Neural cell (in vitro differentiated cells): ENCODE measurements around the gene SLK. TPM values are rescaled to one million over a fixed set of nuclear protein-coding genes. Genes with fewer than 3 reads are reported as not detected.

Experiments used
- H2AFZ ChIP-seq: fragments of 200-600, 300-800 bp; sonication (generic), shearing (Covaris generic); 2 replicates; pipeline ENCODE4 v1.6.0; 2014; ENCODE audit warnings: low read depth, mild to moderate bottlenecking, antibody characterized with exemption, low read length, moderate library complexity
- H3F3A ChIP-seq: fragments of 200-600 bp; shearing (Covaris generic); 2 replicates; pipeline ENCODE4 v1.6.1; 2016; ENCODE audit warnings: mild to moderate bottlenecking, moderate library complexity, mixed read lengths, antibody characterized with exemption, low read length; ENCODE audit not compliant: insufficient read depth, poor library complexity, severe bottlenecking
- H3K27ac ChIP-seq: fragments of 200-600, 300-800 bp; sonication (generic), shearing (Covaris generic); 2 replicates; pipeline ENCODE4 v1.5.1; 2014; ENCODE audit warnings: mild to moderate bottlenecking, low read length, moderate library complexity
- H3K27me3 ChIP-seq: fragments of 300-800, 200-600 bp; sonication (generic), shearing (Covaris generic); 2 replicates; pipeline ENCODE4 v1.6.0; 2014; ENCODE audit warnings: mild to moderate bottlenecking, low read depth, low read length, moderate library complexity; ENCODE audit not compliant: insufficient read depth
- H3K36me3 ChIP-seq: fragments of 300-800, 200-600 bp; sonication (generic), shearing (Covaris generic); 2 replicates; pipeline ENCODE4 v1.5.1; 2014; ENCODE audit warnings: mild to moderate bottlenecking, antibody characterized with exemption, low read length, moderate library complexity; ENCODE audit not compliant: insufficient read depth
- H3K4me2 ChIP-seq: fragments of 300-800, 200-600 bp; sonication (generic), shearing (Covaris generic); 2 replicates; pipeline ENCODE4 v1.6.0; 2014; ENCODE audit warnings: mild to moderate bottlenecking, low read length
- H3K4me3 ChIP-seq: fragments of 300-800, 200-600 bp; sonication (generic), shearing (Covaris generic); 2 replicates; pipeline ENCODE4 v1.5.1; 2014; ENCODE audit warnings: mild to moderate bottlenecking, low read length, moderate library complexity
- H3K79me2 ChIP-seq: fragments of 200-600 bp; shearing (Covaris generic); replicated peaks from 2 replicates; pipeline ENCODE4 v1.6.0; 2014; ENCODE audit warnings: mild to moderate bottlenecking, low read length, moderate library complexity; ENCODE audit not compliant: insufficient read depth
- H3K9ac ChIP-seq: fragments of 300-800, 200-600 bp; sonication (generic), shearing (Covaris generic); 2 replicates; pipeline ENCODE4 v1.6.1; 2016; ENCODE audit warnings: mild to moderate bottlenecking, low read length, mixed read lengths
- H3K9me2 ChIP-seq: fragments of 200-600 bp; shearing (Covaris generic); 2 replicates; pipeline ENCODE4 v1.6.1; 2016; ENCODE audit warnings: mild to moderate bottlenecking, low read length, mixed read lengths; ENCODE audit not compliant: insufficient read depth
- H3K9me3 ChIP-seq: fragments of 200-600, 300-800 bp; sonication (generic), shearing (Covaris generic); 2 replicates; pipeline ENCODE4 v1.6.1; 2016; ENCODE audit warnings: mild to moderate bottlenecking, mixed run types, low read length, moderate library complexity, mixed read lengths
- H4K20me1 ChIP-seq: fragments of 200-600 bp; shearing (Covaris generic); 2 replicates; pipeline ENCODE4 v1.6.1; 2016; ENCODE audit warnings: mild to moderate bottlenecking, mixed run types; ENCODE audit not compliant: insufficient read depth
- EP300 ChIP-seq: fragments of 450-650 bp; conservative IDR thresholded peaks from 2 replicates; pipeline ENCODE4 v1.6.1; 2014; ENCODE audit warnings: antibody characterized with exemption, mild to moderate bottlenecking, moderate library complexity; ENCODE audit not compliant: poor library complexity, severe bottlenecking
- EZH2 ChIP-seq: fragments of 200-600, 300-800 bp; shearing (Covaris generic), sonication (generic); IDR thresholded peaks from 2 replicates; pipeline ENCODE4 v1.6.1; 2014; ENCODE audit warnings: antibody characterized with exemption, low read length, borderline replicate concordance, mild to moderate bottlenecking; ENCODE audit not compliant: insufficient read depth, poor library complexity, severe bottlenecking
- MXI1 ChIP-seq: fragments of 450-650 bp; conservative IDR thresholded peaks from 2 replicates; pipeline ENCODE4 v1.6.1; 2014; ENCODE audit warnings: antibody characterized with exemption, mild to moderate bottlenecking; ENCODE audit not compliant: poor library complexity, severe bottlenecking
- POLR2AphosphoS5 ChIP-seq: IDR thresholded peaks from 2 replicates; pipeline ENCODE4 v1.6.1; 2012
- RAD21 ChIP-seq: fragments of 450-650 bp; conservative IDR thresholded peaks from 2 replicates; pipeline ENCODE4 v1.6.1; 2014; ENCODE audit warnings: antibody characterized with exemption, mild to moderate bottlenecking, moderate library complexity
- SMC3 ChIP-seq: fragments of 450-650 bp; conservative IDR thresholded peaks from 2 replicates; pipeline ENCODE4 v1.6.1; 2014; ENCODE audit warnings: antibody characterized with exemption, mild to moderate bottlenecking, moderate library complexity; ENCODE audit not compliant: poor library complexity
- TAF1 ChIP-seq: IDR thresholded peaks from 2 replicates; pipeline ENCODE4 v1.6.1; 2012; ENCODE audit warnings: low read depth
- polyA plus RNA-seq: library from polyadenylated mRNA; depleted of rRNA; stranded (reverse); fragments of >200 nt; gene quantifications from 2 replicates; pipeline ENCODE4 v1.2.3, GENCODE V29; 2014
- TF ChIP-seq, protein P1 (sequence below): fragments of 450-650 bp; IDR thresholded peaks from 2 replicates; pipeline ENCODE4 v1.5.1; 2014; ENCODE audit warnings: antibody characterized with exemption, mild to moderate bottlenecking, moderate library complexity; ENCODE audit not compliant: poor library complexity, severe bottlenecking
- TF ChIP-seq, protein P2 (sequence below): IDR thresholded peaks from 2 replicates; pipeline ENCODE4 v1.6.1; 2012; ENCODE audit warnings: borderline replicate concordance

The SLK gene
- polyA plus RNA-seq, 1 donor from 2014 or later: 23.7 TPM

DNA sequence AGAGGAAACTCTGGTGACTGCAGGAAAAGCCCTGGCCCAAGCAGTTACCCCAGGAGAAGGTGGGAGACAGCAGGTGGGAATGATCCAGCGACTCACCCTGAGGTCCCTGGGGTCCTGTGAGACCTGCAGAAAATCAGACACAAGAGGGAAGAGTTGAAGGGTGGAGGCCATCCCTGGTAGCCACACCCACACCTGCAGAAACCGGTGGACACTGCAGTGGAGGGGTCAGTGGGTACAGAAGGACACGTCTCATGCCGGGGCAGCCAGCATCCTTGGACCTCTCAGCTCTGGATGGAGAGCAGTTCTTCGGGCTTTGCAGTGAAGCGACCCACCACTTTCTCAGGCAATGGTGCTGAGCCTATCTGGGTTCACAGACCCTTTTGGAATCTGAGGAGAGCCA lies 79.7 kb downstream of the SLK start:
- no peaks in the 10 kb centered on the region for H4K20me1 ChIP-seq
- TF ChIP-seq RAD21: no peak
- no peak for TF ChIP-seq POLR2AphosphoS5
- TF ChIP-seq EP300: no peak
- TF ChIP-seq, protein P1, sequence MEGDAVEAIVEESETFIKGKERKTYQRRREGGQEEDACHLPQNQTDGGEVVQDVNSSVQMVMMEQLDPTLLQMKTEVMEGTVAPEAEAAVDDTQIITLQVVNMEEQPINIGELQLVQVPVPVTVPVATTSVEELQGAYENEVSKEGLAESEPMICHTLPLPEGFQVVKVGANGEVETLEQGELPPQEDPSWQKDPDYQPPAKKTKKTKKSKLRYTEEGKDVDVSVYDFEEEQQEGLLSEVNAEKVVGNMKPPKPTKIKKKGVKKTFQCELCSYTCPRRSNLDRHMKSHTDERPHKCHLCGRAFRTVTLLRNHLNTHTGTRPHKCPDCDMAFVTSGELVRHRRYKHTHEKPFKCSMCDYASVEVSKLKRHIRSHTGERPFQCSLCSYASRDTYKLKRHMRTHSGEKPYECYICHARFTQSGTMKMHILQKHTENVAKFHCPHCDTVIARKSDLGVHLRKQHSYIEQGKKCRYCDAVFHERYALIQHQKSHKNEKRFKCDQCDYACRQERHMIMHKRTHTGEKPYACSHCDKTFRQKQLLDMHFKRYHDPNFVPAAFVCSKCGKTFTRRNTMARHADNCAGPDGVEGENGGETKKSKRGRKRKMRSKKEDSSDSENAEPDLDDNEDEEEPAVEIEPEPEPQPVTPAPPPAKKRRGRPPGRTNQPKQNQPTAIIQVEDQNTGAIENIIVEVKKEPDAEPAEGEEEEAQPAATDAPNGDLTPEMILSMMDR: no peak
- TF ChIP-seq EZH2: no peak
- TF ChIP-seq, protein P2, sequence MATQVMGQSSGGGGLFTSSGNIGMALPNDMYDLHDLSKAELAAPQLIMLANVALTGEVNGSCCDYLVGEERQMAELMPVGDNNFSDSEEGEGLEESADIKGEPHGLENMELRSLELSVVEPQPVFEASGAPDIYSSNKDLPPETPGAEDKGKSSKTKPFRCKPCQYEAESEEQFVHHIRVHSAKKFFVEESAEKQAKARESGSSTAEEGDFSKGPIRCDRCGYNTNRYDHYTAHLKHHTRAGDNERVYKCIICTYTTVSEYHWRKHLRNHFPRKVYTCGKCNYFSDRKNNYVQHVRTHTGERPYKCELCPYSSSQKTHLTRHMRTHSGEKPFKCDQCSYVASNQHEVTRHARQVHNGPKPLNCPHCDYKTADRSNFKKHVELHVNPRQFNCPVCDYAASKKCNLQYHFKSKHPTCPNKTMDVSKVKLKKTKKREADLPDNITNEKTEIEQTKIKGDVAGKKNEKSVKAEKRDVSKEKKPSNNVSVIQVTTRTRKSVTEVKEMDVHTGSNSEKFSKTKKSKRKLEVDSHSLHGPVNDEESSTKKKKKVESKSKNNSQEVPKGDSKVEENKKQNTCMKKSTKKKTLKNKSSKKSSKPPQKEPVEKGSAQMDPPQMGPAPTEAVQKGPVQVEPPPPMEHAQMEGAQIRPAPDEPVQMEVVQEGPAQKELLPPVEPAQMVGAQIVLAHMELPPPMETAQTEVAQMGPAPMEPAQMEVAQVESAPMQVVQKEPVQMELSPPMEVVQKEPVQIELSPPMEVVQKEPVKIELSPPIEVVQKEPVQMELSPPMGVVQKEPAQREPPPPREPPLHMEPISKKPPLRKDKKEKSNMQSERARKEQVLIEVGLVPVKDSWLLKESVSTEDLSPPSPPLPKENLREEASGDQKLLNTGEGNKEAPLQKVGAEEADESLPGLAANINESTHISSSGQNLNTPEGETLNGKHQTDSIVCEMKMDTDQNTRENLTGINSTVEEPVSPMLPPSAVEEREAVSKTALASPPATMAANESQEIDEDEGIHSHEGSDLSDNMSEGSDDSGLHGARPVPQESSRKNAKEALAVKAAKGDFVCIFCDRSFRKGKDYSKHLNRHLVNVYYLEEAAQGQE: no peak
- TF ChIP-seq MXI1: no peak
- TF ChIP-seq SMC3: no peak
- no peak for TF ChIP-seq TAF1
- no peak overlapping the region for H3K9ac ChIP-seq
- H3K36me3 ChIP-seq: no peaks in the 10 kb centered on the region
- no peaks in the 10 kb centered on the region for H3K9me2 ChIP-seq
- no peaks in the 10 kb centered on the region for H3K9me3 ChIP-seq
- H3K79me2 ChIP-seq: no peaks in the 10 kb centered on the region
- no peak overlapping the region for H3K4me3 ChIP-seq
- H3K4me2 ChIP-seq: no peak overlapping the region
- no peaks in the 10 kb centered on the region for H3K27me3 ChIP-seq
- no peaks in the 10 kb centered on the region for H3F3A ChIP-seq
- no peak overlapping the region for H2AFZ ChIP-seq
- H3K27ac ChIP-seq: no peak overlapping the region

DNA sequence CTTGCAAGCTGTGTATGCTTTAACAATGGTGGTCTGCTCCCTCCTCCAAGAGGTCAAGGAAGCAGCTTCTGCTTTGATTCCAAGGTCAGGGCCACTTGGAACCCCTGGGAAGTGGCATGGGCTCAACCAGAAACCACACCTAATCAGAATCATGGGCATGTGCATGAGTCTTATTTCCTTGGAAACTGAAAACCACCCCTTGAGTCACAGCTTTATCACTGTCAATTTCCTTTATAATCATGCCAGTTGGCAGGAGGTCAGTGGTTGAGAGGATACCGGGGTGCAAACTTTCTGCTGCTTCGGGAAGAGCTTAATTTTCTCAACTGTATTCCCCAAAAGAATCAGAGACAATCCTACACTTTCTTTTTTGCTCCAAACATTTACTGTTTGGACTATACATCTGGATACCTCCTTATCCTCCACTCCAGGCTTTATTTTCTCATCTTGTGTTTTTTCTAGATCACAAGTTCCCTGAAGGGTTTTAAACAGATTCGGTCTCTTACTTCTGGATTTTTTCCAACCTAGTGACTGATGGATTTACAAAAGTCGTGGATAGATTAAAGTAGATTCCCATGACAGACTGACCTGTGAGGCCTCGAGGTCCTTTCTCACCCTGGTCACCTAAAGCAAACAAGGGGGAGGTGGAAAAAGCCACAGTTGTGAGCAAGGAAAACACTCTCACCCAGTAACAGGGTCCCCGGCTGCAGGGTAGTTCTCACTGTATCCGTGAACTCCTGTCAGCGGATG lies 82.7 kb downstream of the SLK start:
- H3K4me2 ChIP-seq: no peak overlapping the region
- H3K36me3 ChIP-seq: no peaks in the 10 kb centered on the region
- no peaks in the 10 kb centered on the region for H3K79me2 ChIP-seq
- H4K20me1 ChIP-seq: no peaks in the 10 kb centered on the region
- no peak overlapping the region for H2AFZ ChIP-seq
- H3K9me2 ChIP-seq: no peaks in the 10 kb centered on the region
- H3K4me3 ChIP-seq: no peak overlapping the region
- H3K27ac ChIP-seq: no peak overlapping the region
- TF ChIP-seq EP300 (no peak), RAD21 (no peak), SMC3 (no peak), POLR2AphosphoS5 (no peak), EZH2 (no peak), MXI1 (no peak)
- TF ChIP-seq, protein P2: no peak
- no peak overlapping the region for H3K9ac ChIP-seq
- H3K27me3 ChIP-seq: no peaks in the 10 kb centered on the region
- H3F3A ChIP-seq: no peaks in the 10 kb centered on the region
- H3K9me3 ChIP-seq: no peaks in the 10 kb centered on the region
